HepG2 (cell line): ENCODE measurements around the gene CABP2. TPM values are rescaled to one million over a fixed set of nuclear protein-coding genes. Genes with fewer than 3 reads are reported as not detected.

Source experiments
- ATRX ChIP-seq: sonication (generic); formaldehyde crosslinking; IDR thresholded peaks from 2 replicates; pipeline ENCODE4 v1.4.0; 2020; ENCODE audit warnings: missing genetic modification reagents, borderline replicate concordance
- CSRNP2 ChIP-seq: sonication (generic); formaldehyde crosslinking; conservative IDR thresholded peaks from 2 replicates; pipeline ENCODE4 v1.8.0; 2022; ENCODE audit warnings: low read depth, missing genetic modification reagents
- RAD21 ChIP-seq: fragments of 450-650 bp; formaldehyde crosslinking; IDR thresholded peaks from 2 replicates; pipeline ENCODE4 v1.5.0; 2020; ENCODE audit warnings: mild to moderate bottlenecking
- RERE ChIP-seq: IDR thresholded peaks from 2 replicates; pipeline ENCODE4 v1.6.1; 2016; ENCODE audit warnings: low read depth, missing genetic modification reagents, missing compliant biosample characterization
- RFX3 ChIP-seq: IDR thresholded peaks from 2 replicates; pipeline ENCODE4 v1.6.1; 2016; ENCODE audit warnings: missing biosample characterization, missing genetic modification reagents
- TARDBP ChIP-seq: sonication (generic); formaldehyde crosslinking; IDR thresholded peaks from 2 replicates; pipeline ENCODE4 v1.8.0; 2022; ENCODE audit warnings: mild to moderate bottlenecking, missing genetic modification reagents
- ZKSCAN8 ChIP-seq: IDR thresholded peaks from 2 replicates; pipeline ENCODE4 v1.6.1; 2016; ENCODE audit warnings: borderline replicate concordance, missing genetic modification reagents, missing compliant biosample characterization
- ZNF251 ChIP-seq: sonication (generic); formaldehyde crosslinking; IDR thresholded peaks from 2 replicates; pipeline ENCODE4 v1.9.0; 2021; ENCODE audit warnings: mild to moderate bottlenecking, missing genetic modification reagents
- ZNF558 ChIP-seq: sonication (generic); formaldehyde crosslinking; IDR thresholded peaks from 2 replicates; pipeline ENCODE4 v1.9.0; 2022; ENCODE audit warnings: mild to moderate bottlenecking, missing genetic modification reagents, borderline replicate concordance
- ZNF746 ChIP-seq: sonication (generic); formaldehyde crosslinking; IDR thresholded peaks from 2 replicates; pipeline ENCODE4 v1.8.0; 2022; ENCODE audit warnings: mild to moderate bottlenecking, missing genetic modification reagents
- ZNF768 ChIP-seq: sonication (generic); formaldehyde crosslinking; IDR thresholded peaks from 2 replicates; pipeline ENCODE4 v1.4.0; 2020; ENCODE audit warnings: missing genetic modification reagents
- ZNF777 ChIP-seq: sonication (generic); formaldehyde crosslinking; IDR thresholded peaks from 2 replicates; pipeline ENCODE4 v1.4.0; 2020; ENCODE audit warnings: missing genetic modification reagents
- ZNF790 ChIP-seq: sonication (generic); formaldehyde crosslinking; IDR thresholded peaks from 2 replicates; pipeline ENCODE4 v1.8.0; 2022; ENCODE audit warnings: missing genetic modification reagents, mild to moderate bottlenecking, borderline replicate concordance
- polyA plus RNA-seq, 8 experiments: library from polyadenylated mRNA; depleted of rRNA in 3 of 8; stranded (reverse) in 7 of 8; unstranded in 1 of 8; fragments of >200 nt; fragmentation: Illumina TruSeq in 4 of 8; extraction: Trizol in 4 of 8; gene quantifications; 2 replicates each; pipeline versions ENCODE4 v1.2.1 to v1.2.3, GENCODE V29; 2011 to 2016; ENCODE audit warnings: low read depth in 4 of 8, missing spikeins in 1 of 8, mixed read lengths in 1 of 8; ENCODE audit not compliant: insufficient read depth in 1 of 8
- total RNA-seq, 5 experiments: library from RNA; depleted of rRNA; stranded (reverse); fragments of >200 nt; fragmentation: Illumina TruSeq; extraction: Trizol; gene quantifications; 2 replicates each; pipeline ENCODE4 v1.2.3, GENCODE V29; 2016; ENCODE audit warnings: low read depth in 1 of 5
- TF ChIP-seq, protein P1 (sequence below): sonication (generic); formaldehyde crosslinking; IDR thresholded peaks from 2 replicates; pipeline ENCODE4 v1.5.0; 2020; ENCODE audit warnings: mild to moderate bottlenecking, missing genetic modification reagents, borderline replicate concordance
- TF ChIP-seq, protein P2 (sequence below): sonication (generic); formaldehyde crosslinking; IDR thresholded peaks from 2 replicates; pipeline ENCODE4 v1.5.0; 2020; ENCODE audit warnings: missing genetic modification reagents

CABP2 gene
- total and polyA plus RNA-seq, 2 of the 13 experiments (the other 11 are each of a cell fraction or from before 2014, with no cell fraction given) = not detected

- peak; percentile 37; the same call in 1 of the 2 replicates for TF ChIP-seq RERE (CRISPR knock-in tag)
- no peak for TF ChIP-seq ATRX (CRISPR knock-in tag)
- peak; percentile 95; the same call in 1 of the 2 replicates for TF ChIP-seq ZNF558 (CRISPR knock-in tag)
- TF ChIP-seq ZNF768 (CRISPR knock-in tag) = peak; percentile 74; the same call in 1 of the 2 replicates
- peak; percentile 95 for TF ChIP-seq ZNF251 (CRISPR knock-in tag)
- TF ChIP-seq ZNF790 (CRISPR knock-in tag) = peak; percentile 96
- TF ChIP-seq, protein P1, sequence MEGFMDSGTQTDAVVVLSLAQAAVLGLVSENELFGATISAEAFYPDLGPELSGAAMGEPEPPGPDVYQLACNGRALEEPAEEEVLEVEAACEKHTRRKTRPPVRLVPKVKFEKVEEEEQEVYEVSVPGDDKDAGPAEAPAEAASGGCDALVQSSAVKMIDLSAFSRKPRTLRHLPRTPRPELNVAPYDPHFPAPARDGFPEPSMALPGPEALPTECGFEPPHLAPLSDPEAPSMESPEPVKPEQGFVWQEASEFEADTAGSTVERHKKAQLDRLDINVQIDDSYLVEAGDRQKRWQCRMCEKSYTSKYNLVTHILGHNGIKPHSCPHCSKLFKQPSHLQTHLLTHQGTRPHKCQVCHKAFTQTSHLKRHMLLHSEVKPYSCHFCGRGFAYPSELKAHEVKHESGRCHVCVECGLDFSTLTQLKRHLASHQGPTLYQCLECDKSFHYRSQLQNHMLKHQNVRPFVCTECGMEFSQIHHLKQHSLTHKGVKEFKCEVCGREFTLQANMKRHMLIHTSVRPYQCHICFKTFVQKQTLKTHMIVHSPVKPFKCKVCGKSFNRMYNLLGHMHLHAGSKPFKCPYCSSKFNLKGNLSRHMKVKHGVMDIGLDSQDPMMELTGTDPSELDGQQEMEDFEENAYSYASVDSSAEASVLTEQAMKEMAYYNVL (CRISPR knock-in tag) = peak; percentile 78; the same call in 1 of the 2 replicates
- no peak for TF ChIP-seq RAD21 (CRISPR knock-in tag)
- TF ChIP-seq ZNF777 = peak; percentile 56; the same call in 1 of the 2 replicates
- no peak for TF ChIP-seq CSRNP2 (CRISPR knock-in tag)
- no peak; the same call in 1 of the 2 replicates for TF ChIP-seq ZKSCAN8 (CRISPR knock-in tag)
- peak; percentile 94 for TF ChIP-seq ZNF746 (CRISPR knock-in tag)
- TF ChIP-seq TARDBP = peak; percentile 96
- TF ChIP-seq, protein P2, sequence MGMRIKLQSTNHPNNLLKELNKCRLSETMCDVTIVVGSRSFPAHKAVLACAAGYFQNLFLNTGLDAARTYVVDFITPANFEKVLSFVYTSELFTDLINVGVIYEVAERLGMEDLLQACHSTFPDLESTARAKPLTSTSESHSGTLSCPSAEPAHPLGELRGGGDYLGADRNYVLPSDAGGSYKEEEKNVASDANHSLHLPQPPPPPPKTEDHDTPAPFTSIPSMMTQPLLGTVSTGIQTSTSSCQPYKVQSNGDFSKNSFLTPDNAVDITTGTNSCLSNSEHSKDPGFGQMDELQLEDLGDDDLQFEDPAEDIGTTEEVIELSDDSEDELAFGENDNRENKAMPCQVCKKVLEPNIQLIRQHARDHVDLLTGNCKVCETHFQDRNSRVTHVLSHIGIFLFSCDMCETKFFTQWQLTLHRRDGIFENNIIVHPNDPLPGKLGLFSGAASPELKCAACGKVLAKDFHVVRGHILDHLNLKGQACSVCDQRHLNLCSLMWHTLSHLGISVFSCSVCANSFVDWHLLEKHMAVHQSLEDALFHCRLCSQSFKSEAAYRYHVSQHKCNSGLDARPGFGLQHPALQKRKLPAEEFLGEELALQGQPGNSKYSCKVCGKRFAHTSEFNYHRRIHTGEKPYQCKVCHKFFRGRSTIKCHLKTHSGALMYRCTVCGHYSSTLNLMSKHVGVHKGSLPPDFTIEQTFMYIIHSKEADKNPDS (CRISPR knock-in tag) = no peak
- TF ChIP-seq RFX3 (CRISPR knock-in tag) = peak; percentile 32; the same call in 1 of the 2 replicates
Observed at GRCh38 chr11:67482827-67483798, 40.1 kb downstream of the CABP2 start, which contains the start of gene AIP (continued).
